Osteocyte (in vitro differentiated cells): Measurements from ENCODE around the gene CDC34. TPM values are rescaled to one million over a fixed set of nuclear protein-coding genes. Genes with fewer than 3 reads are reported as not detected.

ENCODE experiments used
- DNase-seq: peaks from one replicate; pipeline ENCODE4 v3.0.0; 2021; ENCODE audit warnings: mixed read lengths; ENCODE audit not compliant: unreplicated experiment; ENCODE audit errors: extremely low spot score
- H3K27ac Mint-ChIP-seq: one replicate; pipeline ENCODE4 v1.8.0; 2021; ENCODE audit warnings: mild to moderate bottlenecking, mixed read lengths; ENCODE audit not compliant: unreplicated experiment
- H3K27me3 Mint-ChIP-seq: one replicate; pipeline ENCODE4 v1.8.0; 2021; ENCODE audit warnings: mixed read lengths; ENCODE audit not compliant: unreplicated experiment
- H3K36me3 Mint-ChIP-seq: one replicate; pipeline ENCODE4 v1.8.0; 2021; ENCODE audit warnings: mixed read lengths; ENCODE audit not compliant: unreplicated experiment
- H3K4me1 Mint-ChIP-seq: one replicate; pipeline ENCODE4 v1.8.0; 2021; ENCODE audit warnings: mixed read lengths; ENCODE audit not compliant: unreplicated experiment
- H3K4me3 Mint-ChIP-seq: one replicate; pipeline ENCODE4 v1.8.0; 2021; ENCODE audit warnings: mild to moderate bottlenecking, moderate library complexity, mixed read lengths; ENCODE audit not compliant: unreplicated experiment
- H3K9me3 Mint-ChIP-seq: one replicate; pipeline ENCODE4 v1.8.0; 2021; ENCODE audit warnings: mixed read lengths; ENCODE audit not compliant: unreplicated experiment
- total RNA-seq: library from RNA; stranded (reverse); gene quantifications from 2 replicates; pipeline ENCODE4 v1.2.1, GENCODE V29; 2021
- TF ChIP-seq, protein P1 (sequence below): fragments of 200-600 bp; sonication (generic); IDR thresholded peaks from 2 replicates; pipeline ENCODE4 v1.5.0; 2021; ENCODE audit warnings: antibody characterized with exemption, mild to moderate bottlenecking, moderate library complexity

The CDC34 gene
- total RNA-seq, 1 donor from 2014 or later, result 65.3 TPM

DNA sequence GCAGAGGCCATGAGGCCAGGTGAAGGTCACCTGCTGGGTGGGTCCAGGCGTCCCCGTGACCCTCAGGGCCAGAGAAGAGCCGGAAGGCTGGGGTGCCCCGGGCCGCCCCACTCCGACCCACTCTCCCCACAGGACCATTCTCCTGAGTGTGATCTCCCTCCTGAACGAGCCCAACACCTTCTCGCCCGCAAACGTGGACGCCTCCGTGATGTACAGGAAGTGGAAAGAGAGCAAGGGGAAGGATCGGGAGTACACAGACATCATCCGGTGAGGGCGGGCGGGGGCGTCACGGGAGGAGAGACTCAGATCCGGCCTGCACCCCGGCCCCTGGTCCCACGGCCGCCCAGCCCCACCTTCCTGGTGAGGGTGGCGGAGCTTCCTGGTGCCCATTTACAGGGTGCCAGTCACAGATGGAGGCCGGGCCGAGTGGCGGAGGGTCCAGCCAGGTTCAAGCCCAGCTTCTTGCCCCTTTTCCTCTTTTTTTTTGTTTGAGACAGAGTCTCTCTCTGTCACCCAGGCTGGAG, 5.4 kb downstream of the CDC34 start:
- H3K4me3 Mint-ChIP-seq, result no peak overlapping the region
- H3K27me3 Mint-ChIP-seq, result no peaks in the 10 kb centered on the region
- H3K27ac Mint-ChIP-seq, result no peak overlapping the region
- H3K9me3 Mint-ChIP-seq, result no peaks in the 10 kb centered on the region
- peaks cover 17% of the 10 kb centered on the region for H3K4me1 Mint-ChIP-seq
- TF ChIP-seq, protein P1, sequence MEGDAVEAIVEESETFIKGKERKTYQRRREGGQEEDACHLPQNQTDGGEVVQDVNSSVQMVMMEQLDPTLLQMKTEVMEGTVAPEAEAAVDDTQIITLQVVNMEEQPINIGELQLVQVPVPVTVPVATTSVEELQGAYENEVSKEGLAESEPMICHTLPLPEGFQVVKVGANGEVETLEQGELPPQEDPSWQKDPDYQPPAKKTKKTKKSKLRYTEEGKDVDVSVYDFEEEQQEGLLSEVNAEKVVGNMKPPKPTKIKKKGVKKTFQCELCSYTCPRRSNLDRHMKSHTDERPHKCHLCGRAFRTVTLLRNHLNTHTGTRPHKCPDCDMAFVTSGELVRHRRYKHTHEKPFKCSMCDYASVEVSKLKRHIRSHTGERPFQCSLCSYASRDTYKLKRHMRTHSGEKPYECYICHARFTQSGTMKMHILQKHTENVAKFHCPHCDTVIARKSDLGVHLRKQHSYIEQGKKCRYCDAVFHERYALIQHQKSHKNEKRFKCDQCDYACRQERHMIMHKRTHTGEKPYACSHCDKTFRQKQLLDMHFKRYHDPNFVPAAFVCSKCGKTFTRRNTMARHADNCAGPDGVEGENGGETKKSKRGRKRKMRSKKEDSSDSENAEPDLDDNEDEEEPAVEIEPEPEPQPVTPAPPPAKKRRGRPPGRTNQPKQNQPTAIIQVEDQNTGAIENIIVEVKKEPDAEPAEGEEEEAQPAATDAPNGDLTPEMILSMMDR, result no peak
- no peak for DNase-seq
- H3K36me3 Mint-ChIP-seq, result peaks cover 8% of the 10 kb centered on the region

DNA sequence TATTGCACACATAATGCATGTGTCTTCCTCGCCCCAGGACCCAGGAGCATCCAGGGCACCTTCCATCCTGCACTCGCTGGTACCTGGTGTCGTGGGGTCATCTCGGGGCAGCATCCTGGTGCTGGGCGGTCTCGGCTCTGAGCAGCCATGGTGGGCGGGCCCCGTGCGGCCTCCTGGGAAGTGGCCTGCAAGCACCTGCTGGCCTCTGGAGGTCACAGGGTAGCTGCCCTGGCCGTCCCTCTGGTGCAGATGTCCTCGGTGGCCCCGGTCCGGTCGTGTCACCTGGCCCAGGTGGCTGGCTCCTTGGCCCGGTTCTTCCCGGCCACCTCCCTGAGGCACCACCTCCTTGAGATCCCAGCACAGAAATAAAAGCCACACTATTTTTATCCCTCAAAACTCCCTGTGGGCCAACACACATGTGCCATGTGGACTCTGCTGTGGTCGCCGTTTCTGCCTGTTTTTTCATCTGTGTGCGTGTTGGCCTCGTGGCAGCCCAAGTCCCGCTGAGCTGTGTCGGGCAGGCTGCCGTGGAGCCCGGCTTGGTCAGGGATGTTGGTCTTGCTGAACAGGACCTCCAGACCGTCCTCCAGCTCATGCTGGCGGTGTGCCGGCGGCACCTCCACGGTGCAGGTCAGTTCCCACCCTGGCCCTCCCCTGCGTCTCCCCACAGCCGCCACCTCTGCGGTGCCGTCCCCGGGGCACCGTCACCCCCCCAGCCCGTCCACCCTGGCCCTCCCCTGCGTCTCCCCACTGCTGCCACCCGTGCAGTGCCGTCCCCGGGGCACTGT, 7.3 kb downstream of the CDC34 start:
- H3K4me3 Mint-ChIP-seq, result no peak overlapping the region
- TF ChIP-seq, protein P1, result no peak
- H3K27ac Mint-ChIP-seq, result no peak overlapping the region
- H3K36me3 Mint-ChIP-seq, result peaks cover 12% of the 10 kb centered on the region
- H3K9me3 Mint-ChIP-seq, result no peaks in the 10 kb centered on the region
- DNase-seq, result no peak
- H3K4me1 Mint-ChIP-seq, result peaks cover 8% of the 10 kb centered on the region
- H3K27me3 Mint-ChIP-seq, result no peaks in the 10 kb centered on the region

- Mint-ChIP-seq H3K9me3 (no peaks in the 10 kb centered on the region), H3K4me3 (no peak overlapping the region), H3K36me3 (peaks cover 12% of the 10 kb centered on the region), H3K27me3 (no peaks in the 10 kb centered on the region), H3K4me1 (peaks cover 3% of the 10 kb centered on the region), H3K27ac (no peak overlapping the region)
- no peak for DNase-seq
- TF ChIP-seq, protein P1, result no peak
Observed at GRCh38 chr19:539429-540030, 8.0 kb downstream of the CDC34 start.

GRCh38 chr19:540867-541637, 9.5 kb downstream of the CDC34 start:
- TF ChIP-seq, protein P1, result no peak
- peaks cover 12% of the 10 kb centered on the region for H3K36me3 Mint-ChIP-seq
- H3K9me3 Mint-ChIP-seq, result no peaks in the 10 kb centered on the region
- H3K4me3 Mint-ChIP-seq, result no peak overlapping the region
- DNase-seq, result no peak
- H3K4me1 Mint-ChIP-seq, result no peaks in the 10 kb centered on the region
- H3K27ac Mint-ChIP-seq, result no peak overlapping the region
- H3K27me3 Mint-ChIP-seq, result no peaks in the 10 kb centered on the region
